Measurements from ENCODE around the gene FRAS1.

- TF ChIP-seq CTCF (IDR thresholded peaks at IDR 0.05) (no peak), POLR2A (IDR thresholded peaks at IDR 0.05) (no peak)
Observed at GRCh38 chr4:78446619-78447018, 389.5 kb downstream of the FRAS1 start.

All from heart left ventricle (tissue), 13 donors.